GM19455 (cell line): ENCODE measurements around the gene RMI2.

Experiments
- ATAC-seq: cut with Tn5 transposase; IDR thresholded peaks from one replicate; pipeline ENCODE4 v1.9.1; 2021; ENCODE audit not compliant: unreplicated experiment

RMI2 gene

DNA sequence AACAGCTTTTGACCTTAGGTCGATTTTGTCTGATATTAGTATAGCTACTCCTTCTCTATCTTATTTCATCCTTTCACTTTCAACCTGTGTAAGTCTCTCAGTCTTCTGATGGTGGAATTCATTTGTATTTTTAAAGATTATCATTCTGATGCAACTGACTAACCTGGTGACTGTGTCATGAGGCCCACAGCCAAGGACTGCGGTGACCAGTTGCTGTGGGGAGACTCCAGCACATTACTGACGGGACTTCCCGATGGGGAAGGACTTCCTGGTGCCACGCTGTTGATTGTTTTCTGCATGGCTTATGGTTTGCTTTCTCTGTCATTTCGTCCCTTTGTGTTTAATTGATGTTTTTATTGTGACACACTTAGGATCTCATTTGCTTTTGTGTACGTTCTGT lies 34.2 kb downstream of the RMI2 start:
- ATAC-seq = no peak

DNA sequence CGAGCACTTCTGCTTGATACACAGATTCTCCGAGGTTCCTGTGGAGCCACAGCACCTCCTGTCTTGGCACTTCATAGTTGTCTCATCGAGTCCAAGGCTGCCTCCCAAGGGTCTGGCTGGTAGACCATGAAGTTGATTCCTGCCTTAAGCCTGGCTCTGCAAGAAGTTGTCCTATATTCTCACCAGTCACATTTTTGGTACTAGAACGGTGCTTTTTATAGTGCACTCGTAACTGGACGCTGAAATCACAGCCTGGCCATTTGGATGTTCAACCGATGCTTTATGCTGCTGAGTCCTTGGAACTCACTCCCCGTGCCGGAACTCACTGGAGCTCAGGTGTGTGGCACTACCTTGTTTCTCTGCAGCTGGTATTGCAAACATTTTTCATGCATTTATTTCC lies 35.6 kb downstream of the RMI2 start:
- no peak for ATAC-seq

DNA sequence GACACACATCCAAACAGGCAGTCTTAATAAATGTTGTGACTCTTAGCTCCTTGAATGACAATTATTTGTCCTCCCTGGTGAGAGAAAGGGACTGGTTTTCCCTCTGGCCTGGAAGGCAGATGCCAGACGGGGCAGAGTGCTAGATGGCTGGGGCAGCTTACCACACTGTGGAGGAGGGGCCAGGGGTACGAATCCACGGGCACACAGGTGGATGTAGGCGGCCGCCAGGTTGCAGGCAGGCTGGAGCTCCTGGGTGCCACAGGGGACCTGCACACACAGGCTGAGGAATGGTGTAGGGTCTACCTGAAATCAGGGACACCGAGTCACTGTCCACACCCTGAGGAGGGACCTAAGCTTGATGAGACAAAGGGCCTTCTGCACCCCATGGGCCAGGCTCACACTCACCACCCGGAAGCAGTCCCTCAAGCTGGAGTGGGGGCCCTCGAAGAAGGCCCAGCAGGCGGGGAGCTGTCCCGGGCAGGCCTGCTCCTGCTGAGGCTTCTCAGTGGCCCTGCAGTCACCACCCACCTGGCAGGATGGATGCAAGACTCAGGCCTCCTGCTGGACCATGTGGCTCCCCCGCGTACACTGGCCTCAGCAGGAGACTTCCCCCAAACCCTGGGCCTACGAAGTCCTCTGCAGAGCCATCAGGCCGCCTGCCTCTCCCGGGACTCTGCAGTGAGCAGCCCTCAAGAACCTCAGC lies 38.4 kb downstream of the RMI2 start:
- ATAC-seq = no peak

DNA sequence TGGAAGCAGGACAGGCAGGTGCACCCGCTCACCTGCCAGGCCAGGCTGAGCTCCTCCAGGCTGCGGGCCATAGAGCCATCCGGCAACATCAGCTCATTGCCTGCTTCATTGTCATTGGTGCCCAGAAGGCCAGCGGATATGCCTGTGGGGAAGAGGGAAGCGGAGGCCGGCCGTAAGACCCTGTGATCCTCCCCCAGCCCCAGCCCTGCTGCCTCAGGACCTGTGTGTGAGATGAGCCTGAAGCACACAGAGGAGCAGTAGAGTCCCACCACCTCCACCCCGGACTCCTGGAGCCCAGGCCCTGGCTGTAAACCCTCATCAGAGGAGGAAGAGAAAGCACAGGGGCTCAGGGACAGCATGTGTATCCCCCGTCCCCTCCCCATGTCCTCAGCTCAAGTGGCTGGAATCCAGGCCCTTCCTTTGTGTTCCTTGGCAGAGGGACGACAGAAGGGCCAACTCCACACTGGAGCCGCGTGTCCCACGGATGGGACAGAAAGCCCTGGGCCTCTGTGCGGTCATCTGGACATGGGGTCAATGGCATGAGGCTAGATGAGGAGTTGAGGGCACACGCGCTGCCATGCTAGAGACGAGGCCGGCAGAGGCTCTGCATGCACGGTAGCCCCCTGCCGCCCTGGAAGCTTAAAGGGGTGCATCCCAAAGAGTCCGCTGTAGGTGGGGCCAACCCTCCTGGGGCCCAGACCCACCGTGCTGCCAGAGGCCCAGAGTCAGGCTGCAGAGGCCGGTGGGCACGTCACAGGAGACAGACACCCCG lies 39.1 kb downstream of the RMI2 start:
- no peak for ATAC-seq

GRCh38 chr16:11384956-11385586 lies 39.8 kb downstream of the RMI2 start:
- no peak for ATAC-seq

GRCh38 chr16:11386054-11386680 lies 40.9 kb downstream of the RMI2 start:
- ATAC-seq = no peak

DNA sequence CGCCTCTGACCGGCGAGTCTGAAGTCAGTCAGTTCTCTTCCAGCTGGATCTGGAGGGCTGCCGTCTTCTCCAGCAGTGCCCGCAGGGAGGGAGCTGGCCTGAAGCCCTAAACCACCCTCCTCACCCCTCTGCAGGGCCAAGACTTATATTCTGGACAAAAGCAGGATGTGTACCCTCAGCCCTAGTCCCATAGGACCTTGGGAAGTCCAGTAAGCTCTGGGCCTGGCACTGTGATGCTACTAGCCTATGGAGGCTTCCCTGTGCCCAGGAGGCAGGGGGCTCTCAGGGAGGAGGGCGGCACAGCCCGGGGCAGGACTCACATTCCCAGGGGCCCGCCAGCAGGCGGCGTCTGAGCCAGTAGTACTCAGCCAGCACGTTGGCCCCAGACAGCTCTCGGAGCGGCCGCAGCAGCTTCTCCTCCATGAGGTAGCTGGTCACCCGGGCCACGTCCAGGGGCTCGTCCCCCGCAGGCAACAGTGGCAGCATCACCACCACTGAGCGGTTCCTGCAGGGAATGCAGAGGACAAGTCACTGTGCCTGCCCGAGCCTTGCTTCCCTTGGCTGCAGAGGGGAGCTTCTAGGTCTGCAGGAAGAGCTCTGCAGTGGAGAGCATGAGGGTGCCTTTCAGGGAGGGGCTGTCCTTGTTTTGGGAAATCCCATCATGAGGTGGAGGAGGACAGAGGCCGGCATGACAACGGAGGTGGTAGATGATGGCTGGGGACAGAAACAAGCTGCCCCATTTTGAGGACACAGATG lies 41.7 kb downstream of the RMI2 start:
- ATAC-seq = no peak

DNA sequence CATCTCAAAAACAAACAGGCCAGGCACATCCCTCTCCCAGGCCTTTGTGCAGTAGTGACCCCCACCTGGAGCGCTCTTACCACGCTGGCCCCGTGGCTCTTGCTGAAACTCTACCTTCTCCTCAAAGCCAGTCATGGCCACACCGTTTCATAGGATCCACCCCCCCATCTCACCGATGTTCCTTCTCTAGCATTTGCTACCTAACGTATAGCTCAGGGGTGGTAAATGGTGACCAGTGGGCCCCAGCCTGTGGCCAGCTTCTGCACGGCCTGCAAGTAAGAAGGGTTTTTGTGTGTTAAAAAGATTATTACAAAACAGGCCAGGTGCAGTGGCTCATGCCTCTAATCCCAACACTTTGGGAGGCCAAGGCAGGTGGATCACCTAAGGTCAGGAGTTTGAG lies 43.8 kb downstream of the RMI2 start:
- ATAC-seq = no peak

- no peak for ATAC-seq
These were observed 44.6 kb downstream of the RMI2 start for GRCh38 chr16:11389631-11390565.

DNA sequence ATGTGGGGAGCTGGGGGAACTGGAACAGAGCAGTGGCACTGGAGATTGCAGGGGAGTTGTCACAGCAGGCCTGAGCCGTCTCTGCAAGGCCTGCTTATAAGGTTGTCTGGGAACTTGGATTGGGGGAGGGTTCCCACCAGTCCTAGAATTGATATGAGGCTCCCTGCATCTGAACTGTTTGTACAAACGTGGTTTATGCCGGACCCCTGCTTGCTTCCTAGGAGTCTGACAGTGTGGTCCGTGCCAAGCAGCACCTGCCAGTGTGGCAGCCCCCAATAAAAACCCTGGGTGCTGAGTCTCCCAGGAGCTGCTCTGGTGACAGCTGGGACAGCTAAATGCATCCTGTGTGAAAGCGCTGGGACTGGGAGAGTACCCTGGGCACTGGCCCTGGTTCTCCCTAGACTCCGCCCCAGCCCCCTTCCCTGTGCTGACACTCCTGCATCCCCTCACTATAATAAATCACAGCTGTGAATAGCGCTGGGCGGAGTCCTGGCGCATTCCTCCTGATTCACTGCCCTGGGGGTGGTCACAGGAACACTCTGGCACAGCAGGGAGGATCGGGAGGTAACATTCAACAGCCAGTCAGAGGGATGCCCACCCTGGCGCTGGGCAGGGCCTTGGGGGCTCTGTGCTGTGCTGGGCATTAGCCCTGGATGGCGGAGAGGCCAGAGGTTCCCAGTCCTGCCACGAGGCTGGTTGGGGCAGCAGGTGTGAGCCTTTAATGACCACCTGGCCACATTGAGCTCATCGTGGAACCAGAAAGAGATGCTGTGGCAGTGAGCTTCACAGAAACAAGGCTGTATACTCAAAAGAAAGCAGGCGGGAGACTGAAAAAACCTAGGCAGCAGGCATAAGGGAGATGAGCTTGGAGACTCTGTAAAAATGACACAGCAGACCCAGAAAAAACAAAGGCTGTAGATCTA lies 45.6 kb downstream of the RMI2 start:
- ATAC-seq = no peak

GRCh38 chr16:11391576-11391975 lies 46.3 kb downstream of the RMI2 start:
- no peak for ATAC-seq

DNA sequence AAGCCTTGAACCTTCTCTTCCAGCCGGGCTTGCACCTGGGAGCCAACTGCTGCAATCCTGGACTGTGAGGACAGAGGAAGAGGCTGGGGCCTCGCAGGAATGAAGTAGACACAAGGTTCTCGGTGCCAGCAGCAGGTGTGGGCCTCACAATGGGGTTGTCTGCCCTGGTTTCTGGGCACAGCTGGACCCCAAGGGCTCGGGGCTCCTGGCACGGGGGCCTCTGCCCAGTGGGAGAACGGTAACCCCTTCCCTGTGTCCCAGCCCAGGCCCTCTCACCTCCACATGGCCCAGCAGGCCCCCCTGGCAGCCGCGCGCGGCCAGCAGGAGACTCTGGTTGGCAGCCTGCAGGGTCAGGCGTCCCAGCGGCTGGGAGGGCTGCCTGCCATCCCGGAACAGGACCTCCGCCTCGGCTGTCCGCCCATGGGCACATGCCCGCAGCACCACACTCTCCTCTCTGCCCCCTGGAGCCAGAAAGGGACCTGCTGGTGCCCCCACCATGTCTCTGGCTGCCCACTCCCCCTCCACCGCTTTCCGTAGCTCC lies 46.9 kb downstream of the RMI2 start:
- no peak for ATAC-seq

GRCh38 chr16:11393366-11393765 lies 48.1 kb downstream of the RMI2 start:
- ATAC-seq = no peak

- no peak for ATAC-seq
These were observed 48.8 kb downstream of the RMI2 start for GRCh38 chr16:11393861-11394592.

DNA sequence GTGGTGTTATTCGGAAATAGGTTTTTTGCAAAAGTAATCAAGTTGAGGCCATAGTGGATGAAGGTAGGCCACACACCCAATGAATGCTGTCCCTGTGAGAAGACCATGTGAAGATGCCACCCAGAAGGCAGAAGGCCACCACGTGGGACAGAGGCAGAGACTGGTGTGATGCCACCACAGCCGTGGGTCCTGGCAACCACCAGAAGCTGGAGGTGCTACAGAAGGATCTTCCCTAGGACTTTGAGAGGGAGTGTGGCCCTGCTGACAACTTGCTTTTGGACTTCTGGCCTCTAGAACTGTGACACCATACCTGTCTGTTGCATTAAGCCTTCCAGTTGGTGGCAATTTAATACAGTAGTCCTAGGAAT lies 49.3 kb downstream of the RMI2 start:
- ATAC-seq = no peak

DNA sequence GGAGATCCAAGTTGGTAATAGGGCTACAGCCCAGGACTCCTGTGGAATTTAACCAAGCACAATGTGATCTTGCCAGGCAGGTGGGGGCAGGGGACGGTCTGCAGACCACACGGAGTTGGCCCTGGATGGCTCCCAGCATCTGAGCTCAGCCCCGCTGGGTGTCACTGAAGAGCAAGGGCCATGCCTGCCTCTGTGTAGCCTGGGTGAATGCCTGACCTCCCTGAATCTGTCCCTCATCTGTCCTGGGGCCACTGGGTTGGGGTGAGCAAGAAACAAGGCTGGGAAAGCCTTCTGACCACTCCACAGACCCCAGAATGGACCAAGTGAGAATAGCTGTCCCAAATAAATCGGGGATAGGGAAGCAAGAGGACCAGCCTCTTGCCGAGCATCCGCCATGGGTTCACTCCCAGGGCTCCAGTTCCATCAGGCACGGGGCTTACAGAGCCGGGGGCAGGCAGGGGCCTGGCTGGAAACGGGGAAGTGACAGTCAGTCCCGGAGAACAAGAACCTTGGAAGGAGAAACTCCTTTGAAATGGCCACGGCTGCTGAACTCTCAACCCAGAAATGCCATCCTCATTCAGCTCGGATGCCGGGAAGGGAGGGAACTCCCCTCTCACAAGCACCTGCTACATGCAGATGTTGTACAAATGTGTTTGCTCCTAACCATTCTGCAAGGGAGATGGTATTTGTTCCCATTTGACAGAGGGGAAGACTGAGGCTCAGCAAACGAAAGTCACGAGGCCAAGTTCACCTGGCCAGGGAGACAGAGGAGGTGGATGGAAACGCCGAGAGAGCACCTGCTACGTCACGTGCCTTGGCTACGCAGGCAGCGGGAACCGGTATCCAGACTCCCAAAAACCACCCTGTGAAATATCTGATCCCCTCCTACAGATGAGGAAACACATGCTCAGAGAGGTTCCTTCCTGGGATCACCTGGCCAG lies 50.0 kb downstream of the RMI2 start:
- no peak for ATAC-seq

GRCh38 chr16:11395949-11396240 lies 50.6 kb downstream of the RMI2 start:
- no peak for ATAC-seq
